GM12872 (cell line): Measurements from ENCODE around the gene FOXN4.

ENCODE experiments used
- TF ChIP-seq, protein P1 (sequence below): IDR thresholded peaks from 3 replicates; pipeline ENCODE4 v1.5.1; 2011; ENCODE audit warnings: low read depth, mild to moderate bottlenecking, low read length, moderate library complexity; ENCODE audit not compliant: insufficient read depth

Gene FOXN4

DNA sequence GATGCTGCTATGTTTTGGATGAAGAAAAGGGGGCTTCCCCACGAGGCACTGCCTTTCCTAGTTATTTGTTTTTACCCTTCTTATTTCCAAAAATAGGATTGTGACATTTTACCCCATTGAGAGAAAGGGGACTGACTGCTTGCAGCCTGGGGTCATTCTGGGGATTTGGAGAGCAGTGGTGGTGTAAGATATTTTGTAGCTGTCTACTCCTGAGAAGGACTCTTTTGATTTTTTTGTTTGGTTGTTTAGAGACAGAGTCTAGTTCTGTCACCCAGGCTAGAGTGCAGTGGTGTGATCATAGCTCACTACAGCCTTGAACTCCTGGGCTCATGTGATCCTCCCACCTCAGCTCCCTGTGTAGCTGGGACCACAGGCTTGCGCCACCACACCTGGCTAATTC is 78.9 kb downstream of the FOXN4 start:
- TF ChIP-seq, protein P1, sequence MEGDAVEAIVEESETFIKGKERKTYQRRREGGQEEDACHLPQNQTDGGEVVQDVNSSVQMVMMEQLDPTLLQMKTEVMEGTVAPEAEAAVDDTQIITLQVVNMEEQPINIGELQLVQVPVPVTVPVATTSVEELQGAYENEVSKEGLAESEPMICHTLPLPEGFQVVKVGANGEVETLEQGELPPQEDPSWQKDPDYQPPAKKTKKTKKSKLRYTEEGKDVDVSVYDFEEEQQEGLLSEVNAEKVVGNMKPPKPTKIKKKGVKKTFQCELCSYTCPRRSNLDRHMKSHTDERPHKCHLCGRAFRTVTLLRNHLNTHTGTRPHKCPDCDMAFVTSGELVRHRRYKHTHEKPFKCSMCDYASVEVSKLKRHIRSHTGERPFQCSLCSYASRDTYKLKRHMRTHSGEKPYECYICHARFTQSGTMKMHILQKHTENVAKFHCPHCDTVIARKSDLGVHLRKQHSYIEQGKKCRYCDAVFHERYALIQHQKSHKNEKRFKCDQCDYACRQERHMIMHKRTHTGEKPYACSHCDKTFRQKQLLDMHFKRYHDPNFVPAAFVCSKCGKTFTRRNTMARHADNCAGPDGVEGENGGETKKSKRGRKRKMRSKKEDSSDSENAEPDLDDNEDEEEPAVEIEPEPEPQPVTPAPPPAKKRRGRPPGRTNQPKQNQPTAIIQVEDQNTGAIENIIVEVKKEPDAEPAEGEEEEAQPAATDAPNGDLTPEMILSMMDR = no peak

DNA sequence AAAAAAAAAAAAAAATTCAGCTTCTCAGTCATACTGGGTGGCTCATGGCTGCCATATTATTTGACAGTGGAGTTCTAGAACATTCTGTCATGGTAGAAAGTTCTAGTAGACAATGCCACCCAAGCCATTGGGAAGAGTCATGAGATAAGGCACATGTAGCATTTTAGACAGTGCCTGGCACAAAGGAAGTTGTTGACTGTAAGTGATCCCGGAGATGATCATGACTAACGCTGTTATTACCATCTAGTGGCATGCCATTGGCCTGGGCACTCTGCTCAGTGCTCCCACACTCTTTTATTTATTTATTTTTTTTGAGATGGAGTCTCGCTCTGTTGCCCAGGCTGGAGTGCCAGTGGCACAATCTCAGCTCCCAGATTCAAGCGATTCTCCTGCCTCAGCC is 80.4 kb downstream of the FOXN4 start:
- TF ChIP-seq, protein P1 = no peak
